Fibroblast of skin of back (primary cell): ENCODE results near the gene MEA1. TPM values are rescaled to one million over a fixed set of nuclear protein-coding genes. Genes with fewer than 3 reads are reported as not detected.
"Not testable (repeated sequence)": the region's sequence is repeated elsewhere in the genome, so short reads cannot be mapped to it uniquely, and the experiment has no call there.

Source experiments
- DNase-seq: peaks from one replicate; pipeline ENCODE4 v3.0.0-alpha.2; 2013
- polyA plus RNA-seq, 2 experiments: library from polyadenylated mRNA; unstranded; fragments of 120-200 nt; gene quantifications; one replicate each; pipeline ENCODE4 v1.2.1, GENCODE V29; 2013; ENCODE audit not compliant: insufficient read length in 2 of 2

MEA1 gene
- 122 TPM for polyA plus RNA-seq (2013, experiment 1 of 2; ENCODE audit: insufficient read length)
- 72.6 TPM for polyA plus RNA-seq (2013, experiment 2 of 2; ENCODE audit: insufficient read length)

GRCh38 chr6:43013843-43014433 lies at the start of gene MEA1, which contains the start of gene KLHDC3:
Gene MEA1 (minus strand): TSS chr6:43013946. CDS start chr6:43013813, 133 bp downstream.
Gene KLHDC3 (plus strand): TSS chr6:43014249. CDS start chr6:43017193, 2,944 bp downstream.
- peak; percentile 100 for DNase-seq

- DNase-seq, result no peak
These were observed 49.1 kb upstream of the MEA1 start for GRCh38 chr6:43062818-43063217.

- no peak for DNase-seq
These were observed 48.1 kb upstream of the MEA1 start for GRCh38 chr6:43061861-43062260.

- no peak for DNase-seq
These were observed 47.2 kb upstream of the MEA1 start for GRCh38 chr6:43060755-43061633.

- no peak for DNase-seq
These were observed 46.4 kb upstream of the MEA1 start for GRCh38 chr6:43060034-43060754.

GRCh38 chr6:43059168-43060033 lies 45.7 kb upstream of the MEA1 start, which contains the start of the genes KLC4 and MRPL2:
Gene KLC4 (plus strand): TSS chr6:43059631. CDS start chr6:43061336, 1,705 bp downstream.
Gene MRPL2 (minus strand): TSS chr6:43059434. CDS start chr6:43059381, 53 bp downstream.
- peak; percentile 99 for DNase-seq

GRCh38 chr6:43058531-43058930 lies 44.8 kb upstream of the MEA1 start:
- no peak for DNase-seq

GRCh38 chr6:43055966-43056365 lies 42.2 kb upstream of the MEA1 start:
- no peak for DNase-seq

- DNase-seq, result no peak
These were observed 40.6 kb upstream of the MEA1 start for GRCh38 chr6:43054206-43054943.

- DNase-seq, result peak; percentile 97
These were observed 39.9 kb upstream of the MEA1 start, which contains the start of gene CUL7 for GRCh38 chr6:43053545-43054205. Gene CUL7 (minus strand): TSS chr6:43053851. CDS start chr6:43052788, 1,063 bp downstream.

GRCh38 chr6:43052842-43053544 lies 39.2 kb upstream of the MEA1 start:
- DNase-seq, result peak; percentile 21

GRCh38 chr6:43052225-43052841 lies 38.6 kb upstream of the MEA1 start:
- DNase-seq, result no peak

- DNase-seq, result no peak
These were observed 37.2 kb upstream of the MEA1 start for GRCh38 chr6:43050981-43051380.

- no peak for DNase-seq
These were observed 34.3 kb upstream of the MEA1 start for GRCh38 chr6:43047998-43048397.

- no peak for DNase-seq
These were observed 31.7 kb upstream of the MEA1 start for GRCh38 chr6:43045371-43045930.

GRCh38 chr6:43043310-43043709 lies 29.6 kb upstream of the MEA1 start:
- no peak for DNase-seq

- DNase-seq, result not testable (repeated sequence)
These were observed 27.7 kb upstream of the MEA1 start for GRCh38 chr6:43041475-43041874.

GRCh38 chr6:43040542-43041257 lies 27.0 kb upstream of the MEA1 start:
- no peak for DNase-seq
